DND-41 (cell line): ENCODE measurements around the gene GTSF1L.

Source experiments
- ATAC-seq: fragments of 200-7000 bp; cut with Tn5 transposase; 3 replicates; pipeline ENCODE4 v1.9.1; 2021; ENCODE audit warnings: low read depth; ENCODE audit not compliant: insufficient read depth
- DNase-seq: peaks from one replicate; pipeline ENCODE4 v3.0.0-alpha.2; 2020
- H2AFZ ChIP-seq: 2 replicates; pipeline ENCODE4 v1.6.0; 2012; ENCODE audit warnings: low read depth, low read length
- H3K27ac ChIP-seq: 2 replicates; pipeline ENCODE4 v1.5.1; 2012; ENCODE audit warnings: low read length, inconsistent platforms
- H3K27me3 ChIP-seq: fragments of 200-600 bp; sonication (generic); 2 replicates; pipeline ENCODE4 v1.6.0; 2012; ENCODE audit warnings: low read length, mild to moderate bottlenecking, inconsistent platforms; ENCODE audit not compliant: insufficient read depth, poor library complexity
- H3K36me3 ChIP-seq: 2 replicates; pipeline ENCODE4 v1.5.1; 2012; ENCODE audit warnings: low read length, inconsistent platforms; ENCODE audit not compliant: insufficient read depth
- H3K4me1 ChIP-seq: 2 replicates; pipeline ENCODE4 v1.5.1; 2012; ENCODE audit warnings: mild to moderate bottlenecking, low read length; ENCODE audit not compliant: insufficient read depth
- H3K4me2 ChIP-seq: 2 replicates; pipeline ENCODE4 v1.6.0; 2012; ENCODE audit warnings: mild to moderate bottlenecking, moderate library complexity, low read length, inconsistent platforms; ENCODE audit not compliant: insufficient read depth
- H3K4me3 ChIP-seq, 2 experiments: fragments of 200-600 bp in 1 of 2; shearing (Covaris generic) in 1 of 2; 2 replicates each; pipeline ENCODE4 v1.5.1; 2012 to 2016; ENCODE audit warnings: inconsistent platforms in 2 of 2, low read length in 2 of 2, mild to moderate bottlenecking in 2 of 2, low read depth in 1 of 2, moderate library complexity in 1 of 2
- H3K79me2 ChIP-seq: 2 replicates; pipeline ENCODE4 v1.6.0; 2012; ENCODE audit warnings: low read length, inconsistent platforms; ENCODE audit not compliant: insufficient read depth
- H3K9ac ChIP-seq: 2 replicates; pipeline ENCODE4 v1.6.0; 2012; ENCODE audit warnings: low read depth, mild to moderate bottlenecking, inconsistent platforms, low read length, moderate library complexity
- H3K9me3 ChIP-seq: 2 replicates; pipeline ENCODE4 v1.5.1; 2012; ENCODE audit warnings: low read length, moderate library complexity, mild to moderate bottlenecking, inconsistent platforms; ENCODE audit not compliant: insufficient read depth, severe bottlenecking
- H4K20me1 ChIP-seq: 2 replicates; pipeline ENCODE4 v1.6.0; 2012; ENCODE audit warnings: low read length; ENCODE audit not compliant: insufficient read depth
- EZH2 ChIP-seq: IDR thresholded peaks from 3 replicates; pipeline ENCODE4 v1.6.1; 2012; ENCODE audit warnings: borderline replicate concordance, low read depth, mild to moderate bottlenecking, moderate library complexity, low read length, inconsistent platforms; ENCODE audit not compliant: severe bottlenecking
- TF ChIP-seq, protein P1 (sequence below): IDR thresholded peaks from 2 replicates; pipeline ENCODE4 v1.5.1; 2012; ENCODE audit warnings: borderline replicate concordance, low read length, moderate library complexity, mild to moderate bottlenecking; ENCODE audit not compliant: poor library complexity, severe bottlenecking; ENCODE audit errors: extremely low read depth

The GTSF1L gene

DNA sequence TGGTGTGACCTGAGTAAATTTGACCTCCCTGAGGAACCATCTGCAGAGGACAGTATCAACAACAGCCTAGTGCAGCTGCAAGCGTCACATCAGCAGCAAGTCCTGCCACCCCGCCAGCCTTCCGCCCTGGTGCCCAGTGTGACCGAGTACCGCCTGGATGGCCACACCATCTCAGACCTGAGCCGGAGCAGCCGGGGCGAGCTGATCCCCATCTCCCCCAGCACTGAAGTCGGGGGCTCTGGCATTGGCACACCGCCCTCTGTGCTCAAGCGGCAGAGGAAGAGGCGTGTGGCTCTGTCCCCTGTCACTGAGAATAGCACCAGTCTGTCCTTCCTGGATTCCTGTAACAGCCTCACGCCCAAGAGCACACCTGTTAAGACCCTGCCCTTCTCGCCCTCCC, 24.3 kb downstream of the GTSF1L start:
- Histone ChIP-seq H3K4me3 (no peak overlapping the region), H4K20me1 (peaks cover 60% of the 10 kb centered on the region), H3K4me1 (no peaks in the 10 kb centered on the region), H3K9ac (no peak overlapping the region), H3K79me2 (peaks cover 52% of the 10 kb centered on the region), H3K4me2 (no peak overlapping the region), H3K9me3 (no peaks in the 10 kb centered on the region), H3K36me3 (peaks cover 86% of the 10 kb centered on the region), H3K27me3 (no peaks in the 10 kb centered on the region), H2AFZ (no peak overlapping the region), H3K27ac (no peak overlapping the region)
- ATAC-seq (no peak), DNase-seq (no peak)
- no peak for TF ChIP-seq EZH2
- TF ChIP-seq, protein P1, sequence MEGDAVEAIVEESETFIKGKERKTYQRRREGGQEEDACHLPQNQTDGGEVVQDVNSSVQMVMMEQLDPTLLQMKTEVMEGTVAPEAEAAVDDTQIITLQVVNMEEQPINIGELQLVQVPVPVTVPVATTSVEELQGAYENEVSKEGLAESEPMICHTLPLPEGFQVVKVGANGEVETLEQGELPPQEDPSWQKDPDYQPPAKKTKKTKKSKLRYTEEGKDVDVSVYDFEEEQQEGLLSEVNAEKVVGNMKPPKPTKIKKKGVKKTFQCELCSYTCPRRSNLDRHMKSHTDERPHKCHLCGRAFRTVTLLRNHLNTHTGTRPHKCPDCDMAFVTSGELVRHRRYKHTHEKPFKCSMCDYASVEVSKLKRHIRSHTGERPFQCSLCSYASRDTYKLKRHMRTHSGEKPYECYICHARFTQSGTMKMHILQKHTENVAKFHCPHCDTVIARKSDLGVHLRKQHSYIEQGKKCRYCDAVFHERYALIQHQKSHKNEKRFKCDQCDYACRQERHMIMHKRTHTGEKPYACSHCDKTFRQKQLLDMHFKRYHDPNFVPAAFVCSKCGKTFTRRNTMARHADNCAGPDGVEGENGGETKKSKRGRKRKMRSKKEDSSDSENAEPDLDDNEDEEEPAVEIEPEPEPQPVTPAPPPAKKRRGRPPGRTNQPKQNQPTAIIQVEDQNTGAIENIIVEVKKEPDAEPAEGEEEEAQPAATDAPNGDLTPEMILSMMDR: no peak

DNA sequence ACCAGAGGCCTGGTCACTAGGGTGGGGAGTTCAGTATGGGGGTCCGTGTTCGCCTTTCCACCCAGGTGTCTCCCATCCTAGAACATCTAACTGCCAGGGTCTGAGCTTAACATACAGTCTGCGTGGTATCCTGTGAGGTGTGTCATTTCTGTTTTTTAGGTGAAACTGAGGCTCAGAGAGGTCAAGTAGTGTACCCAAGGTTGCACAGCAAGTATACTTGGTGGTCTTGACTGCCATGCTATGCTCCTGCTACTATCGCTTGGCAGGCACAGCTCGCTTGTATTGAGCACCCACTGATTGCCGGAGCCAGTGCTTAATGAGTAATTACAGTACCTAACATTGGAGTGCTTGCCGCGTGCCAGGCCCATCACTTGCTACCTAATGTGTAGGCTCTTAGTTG, 26.2 kb downstream of the GTSF1L start:
- H3K9ac ChIP-seq: no peak overlapping the region
- ATAC-seq (no peak), DNase-seq (no peak)
- H3K36me3 ChIP-seq: peaks cover 89% of the 10 kb centered on the region
- peaks cover 61% of the 10 kb centered on the region for H3K79me2 ChIP-seq
- TF ChIP-seq EZH2: no peak
- no peaks in the 10 kb centered on the region for H3K4me1 ChIP-seq
- H4K20me1 ChIP-seq: peaks cover 65% of the 10 kb centered on the region
- no peak overlapping the region for H3K4me3 ChIP-seq
- H3K27me3 ChIP-seq: no peaks in the 10 kb centered on the region
- no peak overlapping the region for H3K4me2 ChIP-seq
- H3K27ac ChIP-seq: no peak overlapping the region
- H3K9me3 ChIP-seq: no peaks in the 10 kb centered on the region
- H2AFZ ChIP-seq: no peak overlapping the region

DNA sequence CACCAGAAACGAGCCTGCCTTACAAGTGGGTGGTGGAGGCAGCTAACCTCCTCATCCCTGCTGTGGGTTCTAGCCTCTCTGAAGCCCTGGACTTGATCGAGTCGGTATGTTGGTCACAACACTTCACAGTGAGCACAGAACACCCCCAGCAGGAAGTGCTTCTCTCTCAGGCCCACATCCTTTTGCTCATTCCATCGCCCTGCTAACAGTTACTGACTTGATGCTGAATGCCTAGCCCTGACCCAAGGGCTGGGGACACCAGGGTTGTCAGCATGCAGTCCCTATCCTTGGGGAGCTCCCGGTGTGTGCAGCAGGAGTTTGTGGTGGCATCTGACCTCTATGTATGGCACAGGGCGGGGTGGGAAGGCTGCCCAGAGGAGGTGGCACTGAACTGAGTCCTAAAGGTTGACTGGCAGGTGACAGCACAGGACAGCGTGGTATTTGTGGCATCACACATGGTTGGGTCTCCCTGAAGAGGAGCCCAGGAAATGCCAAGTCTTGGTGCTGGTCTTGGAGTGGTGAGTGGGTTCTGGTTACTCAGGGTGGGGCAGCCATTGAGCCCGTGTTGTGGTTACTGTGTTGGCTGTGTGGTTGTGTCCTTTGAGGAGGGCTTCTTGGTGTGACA, 26.7 kb downstream of the GTSF1L start:
- H3K4me2 ChIP-seq: no peak overlapping the region
- TF ChIP-seq EZH2: no peak
- TF ChIP-seq, protein P1: no peak
- H3K27me3 ChIP-seq: no peaks in the 10 kb centered on the region
- H3K27ac ChIP-seq: no peak overlapping the region
- peaks cover 67% of the 10 kb centered on the region for H3K79me2 ChIP-seq
- no peak overlapping the region for H3K9ac ChIP-seq
- no peak overlapping the region for H2AFZ ChIP-seq
- no peaks in the 10 kb centered on the region for H3K4me1 ChIP-seq
- peaks cover 68% of the 10 kb centered on the region for H4K20me1 ChIP-seq
- no peak overlapping the region for H3K4me3 ChIP-seq
- peaks cover 92% of the 10 kb centered on the region for H3K36me3 ChIP-seq
- DNase-seq: no peak
- no peaks in the 10 kb centered on the region for H3K9me3 ChIP-seq
- 0 out of 3 replicates have a peak, but pooled peaks have one; percentile 34 for ATAC-seq

GRCh38 chr20:43695571-43695970, 31.2 kb downstream of the GTSF1L start:
- peaks cover 65% of the 10 kb centered on the region for H3K79me2 ChIP-seq
- no peak for ATAC-seq

More at GRCh38 chr20:43695571-43695970, 31.2 kb downstream of the GTSF1L start:
- no peak for TF ChIP-seq EZH2
- TF ChIP-seq, protein P1: no peak
- Histone ChIP-seq H3K4me2 (no peak overlapping the region), H3K27me3 (no peaks in the 10 kb centered on the region), H3K36me3 (peaks cover 87% of the 10 kb centered on the region), H3K9ac (no peak overlapping the region), H3K9me3 (no peaks in the 10 kb centered on the region), H3K27ac (no peak overlapping the region), H3K4me3 (no peak overlapping the region), H2AFZ (no peak overlapping the region), H4K20me1 (peaks cover 60% of the 10 kb centered on the region), H3K4me1 (no peaks in the 10 kb centered on the region)
- DNase-seq: no peak
